Heart right ventricle (tissue), 16 donors: ENCODE results near the gene ANKS1B. TPM values are rescaled to one million over a fixed set of nuclear protein-coding genes. Genes with fewer than 3 reads are reported as not detected.

ENCODE experiments used
- ATAC-seq, 8 donors: fragments of 200-7000 bp; cut with Tn5 transposase; one replicate each; pipeline ENCODE4 v1.9.1; 2020; ENCODE audit warnings: mild to moderate bottlenecking in 8 of 8, moderate library complexity in 8 of 8, moderate number of reproducible peaks in 1 of 8
- DNase-seq, 2 donors: peaks; one replicate each; pipeline ENCODE4 v3.0.0-alpha.2; 2020
- H3K27ac ChIP-seq, 10 donors: fragments of 200-600 bp; sonication (generic) in 2 of 10; one replicate each; pipeline versions ENCODE4 v1.5.0 to v1.8.0; 2020 to 2022; ENCODE audit warnings: mild to moderate bottlenecking in 3 of 10
- H3K27me3 ChIP-seq, 7 donors: fragments of 200-600 bp; one replicate each; pipeline ENCODE4 v1.8.0; 2021 to 2022; ENCODE audit warnings: mild to moderate bottlenecking in 2 of 7
- H3K36me3 ChIP-seq, 9 donors: fragments of 200-600 bp; sonication (generic) in 1 of 9; one replicate each; pipeline versions ENCODE4 v1.5.0 to v1.8.0; 2020 to 2022; ENCODE audit warnings: mild to moderate bottlenecking in 2 of 9
- H3K4me1 ChIP-seq, 9 donors: fragments of 200-600 bp; sonication (generic) in 1 of 9; one replicate each; pipeline versions ENCODE4 v1.5.0 to v1.8.0; 2020 to 2022; ENCODE audit warnings: mild to moderate bottlenecking in 4 of 9
- H3K4me3 ChIP-seq, 10 donors: fragments of 200-600 bp; sonication (generic) in 2 of 10; one replicate each; pipeline versions ENCODE4 v1.5.0 to v1.8.0; 2020 to 2022; ENCODE audit warnings: mild to moderate bottlenecking in 7 of 10, moderate library complexity in 2 of 10
- H3K9me3 ChIP-seq, 11 donors: fragments of 200-600 bp in 10 of 11; sonication (generic) in 2 of 11; one replicate each; pipeline versions ENCODE4 v1.5.0 to v1.8.0; 2013 to 2022; ENCODE audit warnings: mild to moderate bottlenecking in 2 of 11, control low read depth in 1 of 11, moderate library complexity in 1 of 11
- WGBS, 2 donors: extraction: QIAGEN DNeasy Blood & Tissue Kit; methylation state at CpG; one replicate each; pipeline ENCODE4 v1.1.7; 2013; ENCODE audit warnings: inconsistent platforms in 1 of 2; 5-methylcytosine and 5-hydroxymethylcytosine counted together
- intact Hi-C, 10 donors: fragments of 100-400 bp; cut with DNase I; formaldehyde crosslinking; loops; one replicate each; pipeline versions ENCODE4 v1.11.1 to v1.14.2; 2022
- polyA plus RNA-seq, 2 donors: library from polyadenylated mRNA; stranded (reverse); fragments of 200-250 nt; gene quantifications; one replicate each; pipeline ENCODE4 v1.2.3, GENCODE V29; 2013
- total RNA-seq, 10 donors: library from RNA; stranded (reverse); fragmentation: NEBNext Ultra II Directional in 3 of 10; extraction: Animal tissue kit (Norgen Biotek cat#: 25700) in 3 of 10; gene quantifications; one replicate each; pipeline versions ENCODE4 v1.2.1 to v1.2.4, GENCODE V29; 2021 to 2023
- TF ChIP-seq, protein P1 (sequence below), 9 donors: fragments of 200-600 bp; sonication (generic) in 2 of 9; IDR thresholded peaks; one replicate each; pipeline versions ENCODE4 v1.5.0 to v1.8.0; 2021 to 2022; ENCODE audit warnings: antibody characterized with exemption in 9 of 9, mild to moderate bottlenecking in 5 of 9, moderate library complexity in 1 of 9
- donor health status: Arrhythmogenic right ventricular cardiomyopathy.
- donor health status: ischemic (EF 13 %, LVEDD 7.1; RV severe dilation, severe dysfunction).
- donor health status: healthy with polysubstance abuse.
- donor health status: DM: no; HTN: yes; CAD: no.
- donor health status: DM: no; HTN: no; CAD: no.
- donor health status: ischemic (EF 25% LVEDD 6.9; RV normal size, moderate dysfunction).
- donor health status: ischemic (EF 25% LVEDD 5.7; RV mildly dilated, moderate dysfunction).
- donor health status: healthy.
- donor health status: DM: yes; HTN: yes; CAD: no.
- donor health status: Ischemic cardiomyopathy.
- donor health status: ischemic (EF 35%, LVEDD 5.7; RV mildly dilated, moderate dysfunction).
- donor health status: nonischemic (EF 11% LVEDD 7.7; RV severe dilation, severe dysfunction).
- donor health status: DM: yes; HTN: yes; CAD: no.
- donor health status: PGD.
- donor health status: ischemic (EF 29% LVEDD 5.4; RV normal size, mild dysfunction).
- donor health status: nonischemic (EF 23%, LVEDD 6.1; RV moderate dilation, normal function).

Gene ANKS1B
- total and polyA plus RNA-seq, 12 donors = 0.58 to 4.8 (median 1.8) TPM

DNA sequence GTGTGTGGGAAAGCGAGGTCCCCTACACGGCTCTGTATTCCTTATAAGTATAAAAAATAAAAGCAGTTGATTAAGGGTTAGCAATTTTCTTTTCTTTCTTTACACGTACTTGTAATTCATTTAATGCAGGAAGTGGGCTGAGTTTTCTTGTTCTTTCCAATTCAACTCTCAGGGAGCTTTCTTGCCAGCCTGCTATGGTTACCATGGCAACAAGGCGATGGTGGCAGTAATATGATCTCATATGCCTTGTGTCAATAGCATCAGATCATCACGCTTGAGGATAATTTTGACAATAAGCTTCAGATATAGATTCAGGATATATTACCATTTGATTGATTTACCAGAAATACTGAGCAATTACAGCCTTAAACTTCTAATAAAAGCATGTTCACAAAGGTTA is 873.1 kb downstream of the ANKS1B start:
- no peak overlapping the region for H3K27ac ChIP-seq
- H3K4me1 ChIP-seq = no peaks in the 10 kb centered on the region
- H3K9me3 ChIP-seq = peaks cover 0 to 7% (median 0%) of the 10 kb centered on the region in 11 donors
- TF ChIP-seq, protein P1, sequence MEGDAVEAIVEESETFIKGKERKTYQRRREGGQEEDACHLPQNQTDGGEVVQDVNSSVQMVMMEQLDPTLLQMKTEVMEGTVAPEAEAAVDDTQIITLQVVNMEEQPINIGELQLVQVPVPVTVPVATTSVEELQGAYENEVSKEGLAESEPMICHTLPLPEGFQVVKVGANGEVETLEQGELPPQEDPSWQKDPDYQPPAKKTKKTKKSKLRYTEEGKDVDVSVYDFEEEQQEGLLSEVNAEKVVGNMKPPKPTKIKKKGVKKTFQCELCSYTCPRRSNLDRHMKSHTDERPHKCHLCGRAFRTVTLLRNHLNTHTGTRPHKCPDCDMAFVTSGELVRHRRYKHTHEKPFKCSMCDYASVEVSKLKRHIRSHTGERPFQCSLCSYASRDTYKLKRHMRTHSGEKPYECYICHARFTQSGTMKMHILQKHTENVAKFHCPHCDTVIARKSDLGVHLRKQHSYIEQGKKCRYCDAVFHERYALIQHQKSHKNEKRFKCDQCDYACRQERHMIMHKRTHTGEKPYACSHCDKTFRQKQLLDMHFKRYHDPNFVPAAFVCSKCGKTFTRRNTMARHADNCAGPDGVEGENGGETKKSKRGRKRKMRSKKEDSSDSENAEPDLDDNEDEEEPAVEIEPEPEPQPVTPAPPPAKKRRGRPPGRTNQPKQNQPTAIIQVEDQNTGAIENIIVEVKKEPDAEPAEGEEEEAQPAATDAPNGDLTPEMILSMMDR (IDR thresholded peaks at IDR 0.05) = no peak
- H3K4me3 ChIP-seq = no peak overlapping the region
- no peak for DNase-seq
- no peaks in the 10 kb centered on the region for H3K27me3 ChIP-seq
- no peak for ATAC-seq
- H3K36me3 ChIP-seq = no peaks in the 10 kb centered on the region
- intact Hi-C loops = no loop called here
- 67 to 69% methylated on average over 5 of the region's 5 CpGs for WGBS, 2 donors

DNA sequence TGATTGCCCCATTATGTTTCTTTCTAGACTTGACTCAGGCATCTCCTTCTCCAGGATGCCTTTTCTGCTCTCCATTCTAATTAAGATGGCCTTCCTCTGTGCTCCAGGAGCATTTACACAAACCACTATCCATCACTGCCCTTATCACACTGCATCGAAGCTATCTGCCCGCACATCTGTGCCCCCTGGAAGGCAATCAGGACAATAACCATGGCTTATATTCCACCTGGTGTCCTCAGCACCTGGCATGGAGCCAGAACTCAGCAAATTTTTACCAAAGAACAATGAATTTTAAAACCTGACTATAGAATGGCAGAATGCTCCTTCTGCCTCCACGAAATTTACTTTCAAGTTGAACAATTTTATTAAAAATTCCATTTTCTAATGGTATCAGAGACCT is 873.9 kb downstream of the ANKS1B start:
- no peak overlapping the region for H3K27ac ChIP-seq
- intact Hi-C loops = no loop called here
- no peaks in the 10 kb centered on the region for H3K9me3 ChIP-seq
- H3K36me3 ChIP-seq = no peaks in the 10 kb centered on the region
- H3K27me3 ChIP-seq = no peaks in the 10 kb centered on the region
- WGBS, 2 donors = 58 to 59% methylated on average over 3 of the region's 3 CpGs
- H3K4me3 ChIP-seq = no peak overlapping the region
- TF ChIP-seq, protein P1 (IDR thresholded peaks at IDR 0.05) = no peak
- ATAC-seq (no peak), DNase-seq (no peak)
- H3K4me1 ChIP-seq = no peaks in the 10 kb centered on the region

DNA sequence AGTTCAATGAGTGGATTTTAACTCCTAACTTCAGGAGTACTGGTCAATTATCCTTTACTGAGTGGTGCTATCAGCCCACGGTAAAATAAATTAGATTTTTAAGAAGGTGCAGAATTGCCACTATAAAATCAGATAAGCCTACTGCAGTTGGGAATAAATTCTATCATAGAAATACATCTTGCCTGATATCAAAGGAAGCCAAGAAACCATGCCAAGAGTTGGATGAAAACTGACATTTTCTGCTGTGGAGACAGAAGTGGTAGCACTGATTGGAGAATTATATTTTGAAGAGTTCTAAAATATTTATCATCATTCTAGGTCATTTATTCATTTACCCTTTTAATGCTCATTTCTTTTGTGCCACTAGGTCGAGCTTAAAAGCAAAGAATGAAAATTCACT is 874.5 kb downstream of the ANKS1B start:
- Histone ChIP-seq H3K27me3 (no peaks in the 10 kb centered on the region), H3K4me1 (no peaks in the 10 kb centered on the region), H3K36me3 (no peaks in the 10 kb centered on the region), H3K9me3 (no peaks in the 10 kb centered on the region), H3K27ac (no peak overlapping the region), H3K4me3 (no peak overlapping the region)
- DNase-seq (no peak), ATAC-seq (no peak)
- TF ChIP-seq, protein P1 (IDR thresholded peaks at IDR 0.05) = no peak
- intact Hi-C loops = no loop called here
- 67 to 80% methylated on average over 2 of the region's 2 CpGs for WGBS, 2 donors

DNA sequence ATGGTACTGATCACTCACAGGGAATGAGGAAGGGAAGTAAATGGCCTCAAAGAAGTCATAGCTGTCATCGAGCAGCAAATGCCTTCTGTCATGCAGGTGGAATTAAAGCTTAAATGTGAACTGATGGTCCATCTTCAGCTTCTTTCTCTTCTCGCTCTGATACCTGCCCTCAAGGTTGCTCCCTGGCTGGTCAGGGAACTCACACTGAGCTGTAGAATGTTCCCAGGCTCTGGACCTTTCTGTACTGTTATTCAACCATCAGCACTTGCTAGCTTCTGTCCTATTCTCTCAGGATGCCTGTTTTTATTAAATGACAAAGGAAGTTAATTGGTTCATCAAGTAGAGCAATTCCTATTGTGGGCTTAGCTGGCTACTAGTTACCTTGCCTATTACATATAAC is 875.8 kb downstream of the ANKS1B start:
- intact Hi-C loops = no loop called here
- Histone ChIP-seq H3K27me3 (no peaks in the 10 kb centered on the region), H3K27ac (no peak overlapping the region), H3K36me3 (no peaks in the 10 kb centered on the region), H3K4me1 (no peaks in the 10 kb centered on the region), H3K4me3 (no peak overlapping the region), H3K9me3 (no peaks in the 10 kb centered on the region)
- TF ChIP-seq, protein P1 (IDR thresholded peaks at IDR 0.05) = no peak
- ATAC-seq = no peak
- DNase-seq = no peak
- 82 to 90% methylated on average over 2 of the region's 2 CpGs for WGBS, 2 donors

DNA sequence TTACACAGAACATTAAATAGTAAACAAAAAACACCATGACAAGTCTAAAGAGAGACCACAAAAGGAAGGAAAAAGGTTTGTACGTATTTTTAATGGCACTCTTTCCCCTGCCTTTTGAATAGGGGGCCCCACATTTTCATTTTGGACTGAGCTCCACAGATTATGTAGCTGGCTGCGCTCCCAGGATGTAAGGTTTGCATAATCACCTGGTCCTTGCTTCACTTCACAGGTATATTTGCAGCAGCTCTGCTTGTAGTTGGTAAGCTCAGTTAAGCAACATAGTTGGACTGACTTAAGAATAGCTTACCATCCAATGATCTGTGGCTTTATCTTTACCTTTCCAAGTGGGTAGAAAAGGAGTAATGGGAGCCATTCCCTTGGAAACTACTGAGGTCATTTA is 885.0 kb downstream of the ANKS1B start:
- 85 to 89% methylated on average over 2 of the region's 2 CpGs for WGBS, 2 donors
- Histone ChIP-seq H3K4me1 (no peaks in the 10 kb centered on the region), H3K9me3 (no peaks in the 10 kb centered on the region), H3K27ac (no peak overlapping the region), H3K36me3 (no peaks in the 10 kb centered on the region), H3K4me3 (no peak overlapping the region), H3K27me3 (no peaks in the 10 kb centered on the region)
- TF ChIP-seq, protein P1 (IDR thresholded peaks at IDR 0.05) = no peak
- no peak for ATAC-seq
- intact Hi-C loops = no loop called here
- DNase-seq = no peak
